NB4 (cell line): ENCODE measurements around the gene ZNF652.
"Not testable (repeated sequence)": the region's sequence is repeated elsewhere in the genome, so short reads cannot be mapped to it uniquely, and the experiment has no call there.

ENCODE experiments used
- DNase-seq: peaks from one replicate; pipeline ENCODE4 v3.0.0; 2010; ENCODE audit warnings: low read depth
- H3K4me3 ChIP-seq: one replicate; pipeline ENCODE4 v1.5.1; 2011; ENCODE audit warnings: mild to moderate bottlenecking, low read depth, low read length, moderate library complexity
- MYC ChIP-seq: IDR thresholded peaks from 2 replicates; pipeline ENCODE4 v1.6.1; 2011; ENCODE audit warnings: low read depth, low read length
- POLR2A ChIP-seq: IDR thresholded peaks from 2 replicates; pipeline ENCODE4 v1.6.1; 2011; ENCODE audit warnings: mild to moderate bottlenecking; ENCODE audit not compliant: insufficient read length; ENCODE audit errors: extremely low read depth
- TF ChIP-seq, protein P1 (sequence below): IDR thresholded peaks from one replicate; pipeline ENCODE4 v1.5.1; 2012; ENCODE audit warnings: low read depth, low read length
- TF ChIP-seq, protein P2 (sequence below): IDR thresholded peaks from 2 replicates; pipeline ENCODE4 v1.6.1; 2011; ENCODE audit warnings: low read depth, low read length

Gene ZNF652

DNA sequence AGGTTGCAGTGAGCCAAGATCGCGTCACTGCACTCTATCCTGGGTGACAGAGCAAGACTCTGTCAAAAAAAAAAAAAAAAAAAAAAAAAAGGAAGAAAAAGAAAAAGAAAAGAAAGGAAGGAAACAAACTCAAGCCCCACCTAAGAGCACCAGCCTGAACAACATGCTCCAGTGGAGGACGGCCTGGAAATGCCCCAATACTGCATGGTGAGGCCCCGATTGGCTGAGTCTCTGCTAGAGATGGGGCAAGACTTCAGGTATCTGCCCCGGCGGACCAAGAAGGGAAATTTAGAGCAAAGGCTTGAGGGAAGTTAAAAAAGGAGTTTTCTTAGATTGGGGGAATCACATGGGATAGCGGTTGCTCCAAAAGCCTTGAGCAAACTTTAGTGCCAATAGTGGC, 10.4 kb upstream of the ZNF652 start:
- no peak overlapping the region for H3K4me3 ChIP-seq
- no peak for DNase-seq
- TF ChIP-seq POLR2A: no peak
- TF ChIP-seq MYC: no peak
- TF ChIP-seq, protein P1, sequence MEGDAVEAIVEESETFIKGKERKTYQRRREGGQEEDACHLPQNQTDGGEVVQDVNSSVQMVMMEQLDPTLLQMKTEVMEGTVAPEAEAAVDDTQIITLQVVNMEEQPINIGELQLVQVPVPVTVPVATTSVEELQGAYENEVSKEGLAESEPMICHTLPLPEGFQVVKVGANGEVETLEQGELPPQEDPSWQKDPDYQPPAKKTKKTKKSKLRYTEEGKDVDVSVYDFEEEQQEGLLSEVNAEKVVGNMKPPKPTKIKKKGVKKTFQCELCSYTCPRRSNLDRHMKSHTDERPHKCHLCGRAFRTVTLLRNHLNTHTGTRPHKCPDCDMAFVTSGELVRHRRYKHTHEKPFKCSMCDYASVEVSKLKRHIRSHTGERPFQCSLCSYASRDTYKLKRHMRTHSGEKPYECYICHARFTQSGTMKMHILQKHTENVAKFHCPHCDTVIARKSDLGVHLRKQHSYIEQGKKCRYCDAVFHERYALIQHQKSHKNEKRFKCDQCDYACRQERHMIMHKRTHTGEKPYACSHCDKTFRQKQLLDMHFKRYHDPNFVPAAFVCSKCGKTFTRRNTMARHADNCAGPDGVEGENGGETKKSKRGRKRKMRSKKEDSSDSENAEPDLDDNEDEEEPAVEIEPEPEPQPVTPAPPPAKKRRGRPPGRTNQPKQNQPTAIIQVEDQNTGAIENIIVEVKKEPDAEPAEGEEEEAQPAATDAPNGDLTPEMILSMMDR: no peak

DNA sequence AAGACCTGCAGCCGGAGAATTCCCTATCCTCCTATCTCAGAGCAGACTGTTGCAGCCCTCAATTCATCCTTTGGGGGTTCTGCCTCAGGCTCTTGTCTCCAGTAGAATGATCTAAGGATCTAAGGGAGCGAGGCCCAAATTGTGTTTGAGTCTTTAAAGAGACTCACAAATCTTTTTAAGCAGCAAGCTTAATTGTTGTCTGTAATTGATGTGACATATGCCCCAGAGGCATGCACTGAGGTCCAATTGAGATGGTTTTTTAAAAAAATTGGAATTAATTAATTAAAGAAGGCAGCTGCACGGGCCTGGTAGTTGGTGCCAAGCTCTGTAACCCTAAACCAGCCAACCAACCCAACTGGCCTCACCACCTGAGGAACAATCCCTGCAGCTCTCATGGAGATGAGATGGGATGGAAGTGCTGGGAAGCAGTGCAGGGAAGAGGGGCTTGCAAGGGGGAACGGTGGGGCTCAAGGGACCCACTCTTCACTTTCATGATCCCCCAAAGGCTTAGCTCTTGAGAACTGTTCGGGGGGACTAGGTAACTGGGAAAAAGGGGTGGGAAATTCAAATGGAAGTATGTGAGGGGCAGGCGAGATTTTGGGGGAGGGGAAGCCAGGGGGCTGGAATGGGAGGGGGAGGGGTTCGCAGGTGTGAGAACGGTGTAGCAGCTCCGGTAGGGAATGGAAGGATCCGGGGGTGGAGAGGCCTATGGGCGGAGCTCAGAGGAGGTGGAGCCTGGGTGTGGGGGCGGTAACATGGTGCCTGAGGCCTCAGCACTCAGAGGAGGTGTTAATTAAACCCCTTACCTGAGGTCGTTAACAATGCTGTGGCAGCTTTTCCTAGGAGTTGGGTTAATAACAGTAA, 9.2 kb upstream of the ZNF652 start:
- H3K4me3 ChIP-seq: no peak overlapping the region
- TF ChIP-seq MYC: no peak
- no peak for TF ChIP-seq POLR2A
- TF ChIP-seq, protein P2, sequence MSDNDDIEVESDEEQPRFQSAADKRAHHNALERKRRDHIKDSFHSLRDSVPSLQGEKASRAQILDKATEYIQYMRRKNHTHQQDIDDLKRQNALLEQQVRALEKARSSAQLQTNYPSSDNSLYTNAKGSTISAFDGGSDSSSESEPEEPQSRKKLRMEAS: no peak
- TF ChIP-seq, protein P1: no peak
- DNase-seq: no peak

DNA sequence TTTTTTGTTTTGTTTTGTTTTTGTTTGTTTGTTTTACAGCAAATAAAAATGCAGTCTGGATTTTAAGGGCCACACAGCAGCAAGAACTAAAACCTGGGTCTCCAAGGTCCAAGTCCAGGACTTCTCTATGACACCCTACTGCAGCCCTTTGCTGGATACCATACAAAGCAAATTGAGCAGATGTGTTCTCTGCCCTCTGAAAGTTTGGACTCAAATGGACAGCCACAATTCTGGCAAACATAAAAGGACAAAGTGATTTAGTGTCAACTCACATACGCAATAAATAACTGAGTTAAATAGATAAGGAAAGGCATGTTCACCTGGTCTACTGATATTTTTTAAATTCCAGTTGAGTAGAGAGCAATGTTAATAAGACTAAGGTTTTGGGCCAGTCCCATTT, 7.7 kb upstream of the ZNF652 start:
- H3K4me3 ChIP-seq: no peak overlapping the region
- no peak for DNase-seq
- TF ChIP-seq, protein P1: no peak
- TF ChIP-seq POLR2A: no peak
- TF ChIP-seq MYC: no peak
- TF ChIP-seq, protein P2: no peak

DNA sequence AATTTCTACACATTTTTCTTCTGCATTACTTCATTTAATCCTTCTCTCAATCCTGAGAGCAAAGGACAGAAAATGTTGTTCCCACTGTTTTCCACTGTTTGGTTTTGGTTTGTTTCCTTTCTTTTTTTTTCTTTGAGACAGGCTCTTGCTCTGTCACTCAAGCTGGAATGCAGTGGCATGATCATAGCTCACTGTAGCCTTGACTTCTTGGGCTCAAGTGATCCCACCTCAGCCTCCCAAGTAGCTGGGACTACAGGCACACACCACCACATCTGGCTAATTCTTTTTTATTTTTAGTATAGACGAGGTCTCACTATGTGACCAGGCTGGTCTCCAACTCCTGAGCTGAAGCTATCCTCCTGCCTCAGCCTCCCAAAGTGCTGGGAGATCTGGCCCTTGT, 7.0 kb upstream of the ZNF652 start:
- no peak for DNase-seq
- no peak for TF ChIP-seq POLR2A
- TF ChIP-seq MYC: no peak
- TF ChIP-seq, protein P2: no peak
- TF ChIP-seq, protein P1: no peak
- H3K4me3 ChIP-seq: no peak overlapping the region

DNA sequence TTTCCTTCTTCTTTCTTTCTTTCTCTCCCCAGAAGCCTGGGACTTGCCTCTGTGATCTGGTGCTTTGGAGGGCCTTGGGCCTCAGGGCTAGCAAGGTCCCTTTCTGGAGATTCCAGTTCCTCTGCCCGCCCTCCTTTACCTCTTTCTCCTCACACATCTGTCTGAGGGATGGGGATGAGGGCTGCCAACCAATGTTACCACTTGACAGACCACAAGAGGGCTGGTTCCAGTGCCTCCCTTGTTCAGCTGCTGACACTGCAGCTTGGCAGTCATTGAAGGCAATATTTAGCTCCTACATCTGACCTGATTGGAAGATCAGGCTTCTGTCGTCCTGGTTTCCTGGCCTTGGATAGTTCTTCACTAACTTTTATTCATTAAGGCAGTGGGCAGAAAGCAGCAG, 3.6 kb upstream of the ZNF652 start:
- DNase-seq: peak; percentile 61
- no peak for TF ChIP-seq POLR2A
- TF ChIP-seq, protein P1: peak; percentile 24
- H3K4me3 ChIP-seq: no peak overlapping the region

DNA sequence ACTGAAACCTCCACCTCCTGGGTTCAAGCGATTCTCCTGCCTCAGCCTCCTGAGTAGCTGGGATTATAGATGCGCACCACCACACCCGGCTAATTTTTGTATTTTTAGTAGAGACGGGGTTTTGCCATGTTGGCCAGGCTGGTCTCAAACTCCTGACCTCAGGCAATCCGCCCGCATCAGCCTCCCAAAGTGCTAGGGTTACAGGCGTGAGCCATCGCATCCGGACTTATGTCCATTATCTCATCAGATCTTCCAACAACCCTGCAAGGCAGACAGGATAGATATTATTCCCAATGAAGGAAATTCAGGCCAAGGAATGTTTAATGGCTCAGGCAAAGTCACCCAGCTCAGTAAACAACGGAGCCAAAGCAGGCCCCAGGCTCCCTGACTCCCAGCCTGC, 3.1 kb upstream of the ZNF652 start:
- not testable (repeated sequence) for DNase-seq

More for the DNA sequence above, 3.1 kb upstream of the ZNF652 start:
- not testable (repeated sequence) for H3K4me3 ChIP-seq
